Stimulated activated CD4-positive, alpha-beta T cell treated with anti-CD3 and anti-CD28 coated beads, Interleukin-2, amount 100 ng/mL, for 24 hours (primary cell): ENCODE data around the gene PARN.

ENCODE experiments used
- DNase-seq, 2 donors: peaks; one replicate each; pipeline ENCODE4 v3.0.0-alpha.2; 2020

The PARN gene

DNA sequence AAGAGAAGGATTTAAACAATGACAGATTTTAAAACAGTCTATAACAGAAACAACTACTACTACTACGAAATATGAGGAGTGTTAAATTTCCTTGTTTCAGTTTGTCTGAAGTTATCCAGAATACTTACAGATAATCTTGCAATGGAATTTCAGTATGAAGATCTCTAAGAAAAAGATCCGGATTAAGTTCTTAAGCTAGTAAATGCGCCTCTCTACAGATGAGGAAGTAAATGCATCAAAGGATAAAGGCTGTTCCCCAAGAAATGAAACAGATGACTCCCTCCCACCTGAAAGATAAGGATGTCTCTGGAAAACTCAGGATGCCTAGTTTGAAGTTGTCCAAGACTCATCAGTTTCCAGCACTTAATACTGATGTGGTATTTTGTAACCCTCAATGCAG is 105.1 kb downstream of the PARN start:
- DNase-seq, result no peak

DNA sequence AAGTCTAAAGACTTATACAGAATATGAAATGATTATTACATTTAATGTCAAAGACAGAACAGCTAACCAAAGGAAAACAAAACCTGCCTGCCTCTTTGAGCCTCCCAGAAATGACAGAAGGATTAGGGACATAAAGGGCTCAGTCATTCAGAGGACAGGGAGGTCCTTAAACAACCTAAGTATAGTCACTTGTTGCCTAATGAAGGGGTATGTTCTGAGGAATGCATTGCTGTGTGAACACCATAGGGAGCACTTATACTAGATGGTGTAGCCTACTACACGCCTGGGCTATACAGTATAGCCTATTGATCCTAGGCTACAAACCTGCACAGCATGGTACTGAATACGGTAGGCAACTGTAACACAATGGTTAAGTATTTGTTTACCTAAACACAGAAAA is 106.4 kb downstream of the PARN start:
- DNase-seq, result no peak

DNA sequence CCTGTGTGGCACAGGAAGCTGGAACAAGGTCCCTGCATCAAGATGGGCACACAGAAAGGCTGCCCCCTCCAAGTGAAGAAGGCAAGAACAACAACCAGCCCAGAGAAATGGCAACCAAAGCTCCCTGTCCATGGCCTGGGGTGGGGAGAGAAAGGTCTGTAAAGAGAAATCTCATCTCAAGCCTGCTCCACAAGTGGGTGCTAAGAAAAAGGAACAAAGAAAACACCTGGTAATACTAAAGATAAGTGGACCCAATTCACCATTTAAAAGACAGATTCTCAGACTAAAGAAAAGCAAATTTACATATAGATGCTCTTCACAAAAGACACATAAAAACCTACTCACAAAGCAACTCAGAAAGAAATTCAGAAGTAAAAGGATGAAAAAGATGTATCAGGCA is 107.4 kb downstream of the PARN start:
- no peak for DNase-seq

DNA sequence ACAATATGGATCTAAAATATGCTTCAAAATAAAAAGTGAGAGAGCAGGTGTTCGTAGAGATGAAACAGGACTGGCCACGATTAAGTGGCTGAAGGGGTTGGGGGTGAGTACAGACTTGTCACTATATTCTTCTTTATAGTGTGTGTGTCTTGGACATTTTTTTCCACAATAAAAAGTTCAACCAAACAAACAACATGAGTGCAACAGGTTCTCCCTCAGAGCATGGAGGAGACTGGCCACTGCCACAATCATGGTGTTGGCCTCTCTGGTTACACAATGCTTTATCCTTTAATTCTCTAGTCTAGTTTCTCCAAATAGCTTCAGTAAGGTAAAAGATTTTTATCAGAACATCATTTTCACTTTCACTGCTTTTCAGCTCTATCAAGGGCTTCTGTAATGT is 109.3 kb downstream of the PARN start:
- DNase-seq, result no peak

DNA sequence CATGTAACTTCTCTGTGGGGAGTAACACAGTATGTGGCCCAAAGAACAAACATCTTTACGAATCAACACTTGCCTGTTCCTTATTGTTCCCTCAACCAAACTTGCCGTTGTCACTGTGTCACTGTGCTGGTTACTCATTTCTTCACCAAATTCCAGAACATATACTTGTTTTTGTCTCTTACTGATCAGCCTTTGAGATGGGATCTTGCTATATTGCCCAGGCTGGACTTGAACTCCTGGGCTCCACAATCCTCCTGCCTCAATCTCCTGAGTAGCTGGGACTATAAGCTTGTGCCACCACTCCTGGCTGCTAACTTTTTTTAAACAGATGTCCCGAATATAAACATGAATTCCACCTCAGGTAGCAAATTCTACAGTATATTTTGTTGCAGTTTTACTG is 115.1 kb downstream of the PARN start:
- no peak for DNase-seq

DNA sequence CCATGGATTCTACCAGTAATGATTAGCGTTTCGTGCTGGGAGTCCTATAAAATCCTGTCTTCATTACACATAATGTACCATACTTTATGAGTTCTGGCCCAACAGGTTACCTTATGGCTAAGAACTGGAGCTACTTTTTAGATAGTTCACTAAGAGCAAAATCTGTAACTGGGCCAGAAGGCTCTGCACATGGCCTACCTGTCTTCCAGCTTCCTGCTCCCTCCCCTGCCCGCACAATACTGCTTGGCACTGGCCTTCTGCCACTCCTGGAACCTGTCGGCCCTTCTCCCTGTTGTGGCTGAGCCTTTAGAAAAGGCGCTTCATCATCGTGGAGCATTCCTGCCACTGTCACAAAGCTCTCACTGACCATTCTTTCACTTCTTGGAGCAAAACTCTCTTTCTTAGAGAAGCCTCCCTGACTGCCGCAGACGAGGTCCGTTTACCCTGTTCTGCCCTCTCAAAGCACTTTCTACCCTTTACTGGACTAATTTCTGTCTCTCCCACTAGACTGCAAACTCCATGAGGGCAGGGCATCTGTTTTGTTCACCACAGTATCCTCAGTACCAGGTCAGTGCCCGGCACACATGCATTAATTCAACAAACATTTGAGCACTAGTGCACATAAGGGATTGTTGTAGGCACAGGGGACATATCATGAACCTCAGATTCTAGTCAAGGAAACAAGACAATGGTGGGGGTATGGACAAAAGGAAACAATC is 116.5 kb downstream of the PARN start:
- no peak for DNase-seq

DNA sequence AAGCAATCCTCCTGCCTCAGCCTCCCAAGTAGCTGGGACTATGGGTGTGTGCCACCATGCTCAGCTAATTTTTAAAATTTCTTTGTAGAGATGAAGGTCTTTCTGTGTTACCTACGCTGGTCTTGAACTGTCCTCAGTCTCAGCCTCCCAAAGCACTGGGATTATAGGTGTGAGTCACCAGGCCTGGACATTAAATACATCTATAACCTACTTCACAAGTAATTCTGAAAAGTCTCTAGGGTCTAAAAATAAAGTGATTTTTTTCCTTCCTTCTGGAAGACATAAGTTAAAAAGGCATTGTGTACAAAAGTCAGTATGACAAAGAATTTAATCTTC is 118.3 kb downstream of the PARN start:
- no peak for DNase-seq

DNA sequence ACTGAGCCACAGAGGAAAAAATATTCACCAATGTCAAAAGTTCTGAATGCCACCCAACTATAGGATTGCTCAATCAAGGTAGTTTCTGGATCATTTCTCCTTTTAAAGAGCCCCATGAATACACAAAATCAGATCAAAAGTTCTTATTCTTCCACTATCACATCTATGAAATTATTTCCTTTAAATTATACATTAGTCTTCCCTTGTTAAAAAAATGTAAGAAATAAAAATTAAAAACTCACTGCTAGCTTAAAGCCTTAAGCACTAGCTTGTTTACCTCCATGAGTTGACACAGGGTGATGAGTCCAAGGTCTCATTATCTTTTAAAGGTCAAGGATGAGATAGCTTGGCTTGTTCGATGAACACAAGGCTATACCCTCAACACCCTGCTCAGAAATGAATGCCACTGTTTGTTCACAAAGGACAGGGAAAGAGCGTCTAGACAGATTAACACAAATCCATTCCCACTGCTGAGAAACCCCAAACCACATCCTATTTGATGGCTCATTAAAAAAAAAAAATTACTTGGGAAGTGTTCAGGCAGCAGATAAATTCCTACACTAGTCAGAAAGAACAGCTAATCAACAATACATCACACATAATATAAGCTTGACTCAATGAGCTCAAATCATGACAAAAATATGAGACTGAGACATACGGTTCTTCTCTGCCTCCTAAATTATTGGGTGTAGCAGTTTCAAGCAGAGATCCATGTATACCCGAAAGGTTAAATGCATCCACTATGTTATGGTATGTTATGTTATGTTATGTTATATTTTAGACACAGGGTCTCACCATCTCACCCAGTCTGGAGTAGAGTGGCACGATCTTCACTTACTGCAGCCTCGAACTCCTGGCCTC is 118.9 kb downstream of the PARN start:
- DNase-seq, result no peak

DNA sequence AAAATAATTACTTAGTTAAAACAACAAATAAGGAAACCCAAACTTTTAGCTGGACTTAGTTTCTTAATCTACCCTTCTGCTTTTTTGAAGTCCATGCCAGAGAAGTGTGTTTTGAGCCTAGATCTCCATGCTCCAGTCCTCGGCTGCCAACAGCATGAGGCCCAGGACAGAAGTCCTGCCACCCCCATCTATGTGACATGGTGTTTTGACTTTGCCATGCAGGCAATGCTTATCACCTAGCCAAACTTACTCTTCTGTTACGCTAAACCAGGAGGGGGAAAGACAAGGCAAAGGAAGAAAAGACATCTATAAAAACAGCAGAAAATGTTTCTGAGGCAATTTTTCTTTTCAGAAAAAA is 119.5 kb downstream of the PARN start:
- no peak for DNase-seq

DNA sequence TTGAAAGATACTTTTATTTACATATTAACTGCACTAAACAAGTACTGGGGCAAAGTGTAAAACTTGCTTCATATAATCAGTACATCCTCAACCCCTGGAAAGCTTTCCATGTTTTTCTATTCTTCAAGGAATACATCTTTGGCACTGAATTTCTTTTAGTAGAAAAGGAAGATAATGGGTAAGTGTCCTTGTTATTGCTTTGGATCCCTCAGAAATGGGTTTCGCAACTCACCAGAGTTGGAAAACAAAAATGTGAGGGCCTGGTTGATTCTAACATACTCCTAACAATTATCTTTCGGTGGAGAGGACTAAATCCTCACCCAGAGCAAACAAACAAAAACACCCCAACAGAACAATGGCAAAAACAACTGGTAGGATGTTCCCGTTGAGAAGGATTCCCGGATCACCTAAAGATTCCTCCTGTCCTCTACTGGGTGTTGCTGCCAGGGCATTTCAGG is 120.4 kb downstream of the PARN start:
- no peak for DNase-seq

DNA sequence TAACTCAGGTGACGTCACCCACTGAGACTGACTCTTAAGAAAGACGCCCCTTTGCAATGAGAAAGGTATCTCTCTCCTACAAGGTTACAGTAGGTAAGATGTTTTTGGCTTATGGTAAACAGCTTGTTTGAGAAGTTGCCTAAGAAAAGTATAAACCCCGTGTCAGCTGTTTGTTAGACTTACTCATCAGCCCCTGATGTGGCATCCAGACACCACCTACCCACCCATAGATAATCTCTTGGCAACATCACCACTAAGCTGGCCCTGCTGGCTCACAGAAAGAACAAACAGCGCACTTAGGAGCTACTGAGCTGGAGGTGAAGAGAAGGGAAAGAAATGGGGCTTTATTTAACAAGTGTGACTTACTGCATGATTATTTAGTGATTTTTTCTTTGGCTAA is 121.0 kb downstream of the PARN start:
- DNase-seq, result no peak

DNA sequence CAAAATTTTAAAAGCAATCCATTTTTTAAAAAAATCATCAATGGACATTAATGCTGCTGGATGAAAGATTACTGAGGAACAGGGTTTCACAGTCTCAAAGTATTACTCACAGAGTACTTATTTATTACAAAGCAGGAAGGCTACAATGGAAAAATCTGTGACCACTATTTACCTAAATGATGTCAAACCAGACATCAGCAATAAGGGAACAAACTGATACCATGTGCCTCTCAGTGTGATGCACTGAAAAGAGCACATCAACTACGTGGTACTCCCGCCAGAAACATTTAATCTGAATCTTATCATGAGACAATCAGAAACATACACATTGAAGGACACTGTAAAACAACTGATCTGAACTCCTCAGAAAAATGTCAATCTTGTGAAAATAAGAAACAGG is 124.2 kb downstream of the PARN start:
- no peak for DNase-seq

DNA sequence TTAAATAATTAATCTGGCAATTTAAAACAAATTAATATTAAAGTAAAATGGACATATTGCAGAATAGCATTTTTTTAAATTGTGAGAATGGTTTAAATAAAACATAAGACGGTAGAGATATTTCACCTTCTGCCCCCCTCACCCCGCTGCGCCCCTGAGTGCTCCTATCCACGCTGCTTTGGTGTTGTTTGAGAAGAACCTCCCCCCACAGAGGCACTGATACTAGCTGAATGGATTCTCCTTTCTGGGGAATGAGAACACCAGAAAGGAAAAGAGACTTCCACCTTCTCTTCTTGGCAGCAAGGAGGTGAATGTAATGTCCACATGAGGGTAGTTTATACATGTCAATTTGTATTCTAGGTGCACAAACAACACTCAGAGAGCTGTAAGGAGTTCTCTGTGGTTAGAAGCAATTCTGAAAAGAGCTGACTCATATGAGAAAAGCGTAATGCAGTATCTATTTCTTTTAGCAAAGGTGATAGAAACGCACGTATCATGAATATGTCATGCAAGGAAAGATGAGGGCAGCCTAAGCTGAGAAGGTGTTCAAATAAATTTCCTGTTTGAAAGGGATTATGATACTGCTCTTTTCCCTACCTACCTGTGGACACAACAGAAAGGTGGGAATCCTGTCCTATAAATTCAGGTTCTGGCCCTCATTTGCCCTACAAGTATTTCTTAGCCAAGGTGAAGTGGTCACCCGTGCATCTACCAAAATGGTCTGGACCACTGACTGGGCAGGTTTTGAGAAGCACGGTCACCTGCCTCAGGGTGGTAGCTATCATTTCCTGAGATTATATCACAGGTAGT is 126.9 kb downstream of the PARN start:
- DNase-seq, result no peak

DNA sequence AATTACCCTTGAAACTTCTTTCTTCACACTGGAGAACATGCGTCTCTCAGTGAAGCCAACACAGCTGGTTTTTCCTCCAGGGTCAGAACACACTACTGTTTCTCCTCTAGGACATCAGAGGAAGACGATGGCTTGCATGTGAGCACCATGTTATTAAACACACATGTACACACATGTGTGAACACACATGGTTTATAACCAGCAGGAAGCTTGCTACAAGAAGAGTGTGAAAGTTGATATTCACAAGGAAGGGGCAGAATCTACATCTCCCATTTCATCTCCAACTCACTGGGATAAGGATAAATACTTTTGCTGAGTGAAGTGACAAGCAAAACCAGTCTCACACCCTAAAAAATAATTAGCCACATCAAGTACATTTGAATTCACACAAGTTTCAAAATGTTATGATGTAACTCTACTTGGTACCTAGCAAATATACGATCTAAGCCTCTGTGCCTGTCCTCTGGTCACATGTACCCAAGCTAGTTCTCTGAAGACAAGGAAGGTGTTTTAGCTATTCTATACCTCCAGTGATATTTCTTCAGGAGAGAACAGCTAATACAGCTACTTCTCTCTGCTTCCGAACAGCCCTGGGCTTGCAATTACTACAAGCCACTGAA is 127.7 kb downstream of the PARN start:
- DNase-seq, result no peak

DNA sequence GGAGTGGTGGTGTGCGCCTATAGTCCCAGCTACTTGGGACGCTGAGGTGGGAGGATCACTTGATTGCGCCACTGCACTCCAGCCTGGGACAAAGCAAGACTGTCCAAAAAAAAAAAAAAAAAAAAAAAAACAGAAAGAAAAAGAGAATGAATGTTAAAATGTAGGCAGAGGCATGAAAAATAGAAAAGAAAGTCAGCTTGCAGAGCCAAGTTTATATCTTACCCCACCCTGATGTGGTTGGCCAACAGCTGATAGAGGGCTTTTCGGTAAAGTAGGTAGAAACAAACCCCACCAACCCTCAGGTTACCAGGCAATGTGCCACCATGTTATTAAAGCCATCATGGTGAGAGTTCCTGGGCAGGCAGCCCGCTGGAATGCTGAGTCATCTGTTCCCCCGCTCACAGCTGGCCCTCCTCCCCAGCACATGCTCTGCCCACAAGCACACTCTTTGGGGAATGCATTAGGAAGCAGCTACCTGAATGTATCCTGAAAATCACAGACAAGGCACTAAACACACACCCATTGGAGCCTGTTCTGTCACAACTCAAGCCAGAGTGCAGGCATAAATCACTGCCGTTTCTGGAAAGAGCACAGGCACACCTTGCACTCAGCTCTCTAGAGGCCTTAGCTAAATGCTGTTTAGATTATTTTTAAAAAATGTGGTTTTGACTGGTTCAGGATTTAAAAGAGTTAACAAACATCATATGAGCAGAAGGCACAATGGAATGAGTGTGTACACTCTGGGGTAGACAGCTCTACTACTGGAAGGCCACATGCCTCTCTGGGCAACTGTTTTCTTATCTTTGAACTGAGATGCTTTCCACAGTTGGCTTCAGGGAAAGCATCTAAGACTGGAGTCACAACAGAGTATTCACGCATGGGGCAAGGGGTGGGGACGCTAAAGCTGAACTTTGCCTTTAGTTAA is 128.5 kb downstream of the PARN start:
- DNase-seq, result no peak

DNA sequence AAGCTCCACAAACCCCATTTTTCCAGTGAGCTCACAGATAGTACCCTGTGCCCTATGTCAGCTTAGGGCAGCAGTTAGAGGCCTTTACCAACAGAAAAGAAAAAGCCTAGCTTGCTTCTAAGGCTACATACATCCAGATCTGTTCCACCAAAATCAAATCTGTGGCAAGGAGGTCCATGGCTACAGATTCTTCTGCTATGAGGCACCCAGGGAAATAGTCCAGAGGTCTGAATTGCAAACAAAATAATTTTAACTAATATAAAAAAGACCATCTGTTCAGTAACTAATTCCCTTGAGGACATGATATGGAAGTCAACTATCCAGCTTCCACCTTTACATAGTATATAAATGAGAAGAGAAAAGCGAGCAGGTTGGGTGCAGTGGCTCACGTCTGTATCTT is 129.3 kb downstream of the PARN start:
- no peak for DNase-seq

DNA sequence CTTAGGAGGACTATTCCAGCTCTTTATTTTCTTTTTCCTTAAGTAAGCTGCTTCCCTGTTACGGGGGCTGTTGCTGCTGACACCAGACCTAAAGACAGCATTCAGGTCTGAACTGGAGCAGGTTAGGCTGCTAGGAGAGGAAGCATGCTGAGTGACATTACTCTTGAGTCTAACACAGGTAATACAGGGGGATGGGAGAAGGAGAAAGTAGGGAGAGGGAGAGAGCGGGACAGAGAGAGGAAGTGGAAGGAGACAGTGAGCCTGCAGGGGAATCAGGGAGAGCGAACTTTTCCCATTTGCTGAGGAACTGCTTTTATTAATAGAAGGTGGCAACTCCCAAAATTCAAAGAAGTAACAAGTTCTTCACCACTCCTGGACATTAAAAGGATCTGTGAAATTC is 130.9 kb downstream of the PARN start:
- DNase-seq, result no peak

DNA sequence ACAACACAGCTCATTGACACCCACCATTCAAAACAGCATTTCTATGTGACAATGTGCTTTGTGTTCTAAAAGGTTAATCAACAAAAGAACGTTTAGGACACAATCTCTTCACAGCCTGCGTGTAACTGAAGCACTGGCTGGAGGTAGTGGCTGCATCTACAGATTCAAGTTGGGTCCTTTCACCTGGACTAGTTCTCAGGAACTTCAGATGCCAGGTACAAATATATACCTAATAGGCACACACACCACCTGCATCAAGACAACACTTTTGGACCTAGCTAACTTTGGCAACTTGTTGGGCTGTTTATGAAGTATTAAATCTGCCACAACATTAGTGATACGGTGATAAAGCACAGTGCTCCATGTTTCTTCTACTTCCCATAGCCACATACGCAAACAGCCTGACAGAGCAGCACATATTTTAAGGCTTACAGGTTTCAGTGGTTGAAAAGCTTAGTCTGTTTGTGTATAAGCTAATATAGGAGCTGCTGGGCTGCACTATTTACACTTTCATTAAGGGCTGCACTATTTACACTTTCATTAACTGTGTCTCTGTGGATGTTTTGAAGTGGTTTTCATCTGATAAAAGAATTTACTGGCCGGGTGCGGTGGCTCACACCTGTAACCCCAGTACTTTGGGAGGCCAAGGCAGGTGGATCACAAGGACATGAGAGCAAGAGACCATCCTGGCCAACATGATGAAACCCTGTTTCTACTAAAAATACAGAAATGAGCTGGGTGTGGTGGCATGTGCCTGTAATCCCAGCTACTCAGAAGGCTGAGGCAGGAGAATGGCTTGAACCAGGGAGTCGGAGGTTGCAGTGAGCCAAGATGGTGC is 132.6 kb downstream of the PARN start:
- DNase-seq, result no peak

DNA sequence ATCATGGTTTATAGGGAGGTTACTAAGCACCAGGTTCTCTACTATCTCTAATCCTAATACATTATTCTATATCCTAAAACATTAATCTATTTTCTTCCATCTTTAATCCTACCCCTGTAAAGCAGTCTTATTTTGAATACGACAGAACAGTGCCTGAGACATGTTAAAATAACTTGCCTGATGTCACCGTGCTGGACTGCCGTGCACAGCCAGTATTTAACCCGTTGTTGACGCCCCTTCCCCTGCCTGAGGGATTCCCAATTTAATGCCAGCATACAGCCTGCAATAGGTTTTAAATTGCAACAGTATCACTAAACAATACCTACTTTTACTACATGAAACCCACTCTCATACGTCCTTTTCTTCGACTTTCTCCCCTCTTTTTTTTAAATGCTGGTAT is 133.3 kb downstream of the PARN start:
- no peak for DNase-seq

DNA sequence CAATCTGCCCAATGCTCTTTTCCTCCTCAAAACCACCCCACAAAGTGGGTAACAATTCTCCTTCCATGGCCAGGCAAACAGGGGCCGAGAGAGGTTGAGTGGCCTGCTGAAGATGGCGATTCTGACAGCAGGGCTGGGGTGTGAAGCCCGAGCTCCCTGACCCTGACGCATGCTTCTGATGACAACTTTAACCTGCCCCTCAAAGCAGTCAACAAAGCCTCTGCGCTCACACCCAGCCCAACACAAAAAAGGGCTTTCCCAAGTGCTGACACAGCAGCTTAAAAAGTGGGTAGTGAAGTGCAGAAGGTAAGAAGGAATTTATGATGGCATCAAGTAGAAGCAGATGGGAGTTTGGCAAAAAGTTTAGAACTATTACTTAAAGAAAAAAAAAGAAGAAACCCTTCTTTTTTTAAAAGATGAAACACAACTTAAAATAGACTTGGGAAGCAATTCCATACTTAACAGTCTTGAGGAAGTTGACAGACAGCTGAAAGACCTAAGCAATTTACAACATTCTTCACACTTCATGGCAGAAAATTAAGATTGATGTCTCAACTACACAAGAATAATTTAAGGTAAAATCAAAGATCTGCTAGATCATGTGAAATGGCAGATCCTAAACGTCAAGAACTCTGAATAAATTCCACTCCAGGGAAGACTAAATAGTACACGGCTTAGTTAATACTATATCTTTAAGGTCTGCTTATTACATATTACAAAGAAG is 133.9 kb downstream of the PARN start:
- DNase-seq, result no peak
